NCI-H345 treated with DMSO at 0.1 percent for 48 hours (cell line): ENCODE results near the gene GTSE1.
A peak's percentile ranks its signal among the peaks of the same experiment; 100 is the strongest.

ENCODE experiments used
- DNase-seq: peaks from one replicate; lab custom pipeline; 2025; ENCODE audit not compliant: unreplicated experiment; lab: John Stamatoyannopoulos, UW

Gene GTSE1

GRCh38 chr22:46326066-46326680, 29.5 kb downstream of the GTSE1 start:
- DNase-seq: no peak

DNA sequence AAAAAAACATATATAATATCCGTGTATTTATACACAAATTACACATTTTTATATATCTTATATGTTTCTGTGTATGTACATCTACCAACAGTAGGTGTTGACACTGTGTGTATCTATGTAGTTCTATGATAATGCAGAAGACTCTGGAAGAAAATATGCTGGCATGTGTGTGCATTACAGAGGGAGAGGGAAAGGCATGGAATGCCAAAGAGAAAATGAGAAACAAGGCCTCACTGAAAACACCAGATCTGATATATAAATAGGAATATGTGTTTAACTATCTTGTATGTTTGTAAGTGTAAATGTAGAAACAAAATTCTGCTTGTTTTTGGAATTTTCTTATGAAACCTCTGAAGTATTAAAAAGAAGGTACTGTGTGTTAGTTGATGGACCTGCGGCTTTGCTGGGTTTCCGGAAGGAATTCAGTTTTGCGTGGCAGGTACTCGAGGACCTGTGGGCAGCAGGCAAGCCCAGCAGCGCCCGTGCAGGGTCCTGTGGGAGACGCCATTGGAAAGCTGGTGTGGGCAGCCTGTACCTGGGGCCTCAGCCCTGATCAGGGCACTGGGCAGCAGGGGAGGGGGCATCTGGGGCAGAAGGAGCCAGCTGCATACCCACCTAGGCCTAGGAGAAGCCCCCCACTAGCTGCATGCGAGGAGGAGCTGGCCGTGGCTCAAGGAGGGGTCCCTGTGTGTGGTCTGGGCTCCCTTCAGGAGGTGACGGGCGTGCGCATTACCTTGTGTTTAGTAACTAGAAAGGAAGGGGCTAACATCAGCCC, 31.2 kb downstream of the GTSE1 start:
- no peak for DNase-seq

- DNase-seq: no peak
Observed at GRCh38 chr22:46328797-46329196, 32.1 kb downstream of the GTSE1 start.

- DNase-seq: no peak
Observed at GRCh38 chr22:46329616-46330015, 32.9 kb downstream of the GTSE1 start.

DNA sequence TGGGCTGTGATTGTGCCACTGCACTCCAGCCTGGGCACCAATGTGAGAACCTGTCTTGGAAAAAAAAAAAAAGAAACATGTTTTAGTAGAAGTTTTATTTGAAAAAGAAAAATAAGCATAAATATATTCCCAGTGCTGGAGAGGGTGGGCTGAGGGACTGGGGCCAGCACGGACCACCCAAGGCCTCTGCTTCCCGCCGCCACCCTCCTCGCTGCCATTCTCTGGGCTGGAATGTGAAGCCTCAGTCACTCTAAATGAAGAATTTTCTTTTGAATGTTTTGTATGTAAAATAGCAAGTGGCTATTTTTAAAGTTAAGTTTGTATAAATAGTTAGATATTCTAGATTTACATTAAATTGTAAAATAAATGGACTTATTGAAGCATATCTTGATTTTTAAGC, 33.8 kb downstream of the GTSE1 start:
- DNase-seq: no peak

- DNase-seq: no peak
Observed at GRCh38 chr22:46331496-46331895, 34.8 kb downstream of the GTSE1 start.

DNA sequence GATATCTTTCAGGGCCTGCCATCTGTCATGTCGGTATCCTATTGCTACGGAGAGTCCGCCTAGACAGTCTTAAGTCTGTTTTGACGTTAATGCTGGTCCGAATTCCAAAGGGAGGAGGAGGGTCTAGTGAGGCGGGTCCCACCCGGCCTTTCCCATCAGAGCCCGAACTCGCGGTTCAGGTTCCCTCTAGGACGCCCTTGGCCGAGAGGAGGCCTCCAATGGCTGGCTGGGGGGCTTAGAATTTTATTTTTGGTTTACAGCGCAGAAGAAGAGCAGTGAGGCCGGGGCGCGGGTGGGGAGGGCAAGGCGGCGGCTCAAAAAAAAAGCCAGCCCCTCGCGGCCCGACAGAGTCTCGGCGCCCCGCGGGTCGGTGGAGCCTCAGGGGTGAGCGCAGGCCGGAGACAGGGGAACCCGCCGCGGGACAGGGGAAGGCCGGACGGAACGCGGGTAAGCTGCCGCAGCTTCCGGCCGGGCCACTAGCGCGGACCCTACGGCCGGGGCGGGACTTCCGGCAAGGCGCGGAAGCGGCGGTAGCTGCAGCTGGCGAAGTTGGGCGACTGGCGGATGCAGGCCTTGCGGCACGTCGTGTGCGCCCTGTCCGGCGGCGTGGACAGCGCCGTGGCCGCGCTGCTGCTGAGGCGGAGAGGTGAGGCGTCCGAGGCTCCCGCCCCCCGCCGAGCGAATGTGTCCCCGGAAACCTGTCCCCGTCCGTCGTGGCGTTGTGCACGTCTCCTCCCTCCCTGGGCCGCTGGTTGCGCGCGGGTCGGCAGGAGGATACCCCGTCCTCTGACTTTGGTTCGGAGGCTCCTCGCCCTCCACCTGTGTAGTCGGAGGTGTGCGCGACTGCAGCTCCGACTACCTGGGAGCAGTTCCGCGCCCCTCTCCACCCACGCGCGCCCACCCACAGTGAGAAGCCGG, 38.8 kb downstream of the GTSE1 start, which contains the start of gene TRMU:
TSS of gene TRMU (plus strand) at position 514 of the 918 bp plus-strand sequence. CDS start at position 565, 51 bp downstream.
- peak; percentile 36 for DNase-seq

GRCh38 chr22:46336119-46337078, 39.7 kb downstream of the GTSE1 start:
- no peak for DNase-seq

DNA sequence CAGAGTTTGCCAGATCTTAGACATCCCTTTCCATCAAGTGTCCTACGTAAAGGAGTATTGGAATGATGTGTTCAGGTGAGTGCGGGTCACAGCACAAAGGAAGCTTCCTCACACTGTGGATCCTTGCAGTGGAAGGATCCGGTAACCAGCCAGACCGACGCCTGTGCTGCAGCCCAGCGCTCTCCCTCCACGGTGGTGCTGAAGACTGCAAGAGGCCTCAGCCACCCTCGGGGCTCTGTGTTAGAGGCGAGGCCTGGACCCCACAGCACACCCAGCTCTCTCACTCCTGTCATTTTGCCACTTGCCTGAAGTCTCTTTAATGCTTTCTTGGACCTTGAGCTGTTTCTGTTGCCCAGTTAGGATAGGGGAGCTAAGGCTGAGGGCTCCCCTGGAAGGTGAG, 41.2 kb downstream of the GTSE1 start:
- DNase-seq: no peak

DNA sequence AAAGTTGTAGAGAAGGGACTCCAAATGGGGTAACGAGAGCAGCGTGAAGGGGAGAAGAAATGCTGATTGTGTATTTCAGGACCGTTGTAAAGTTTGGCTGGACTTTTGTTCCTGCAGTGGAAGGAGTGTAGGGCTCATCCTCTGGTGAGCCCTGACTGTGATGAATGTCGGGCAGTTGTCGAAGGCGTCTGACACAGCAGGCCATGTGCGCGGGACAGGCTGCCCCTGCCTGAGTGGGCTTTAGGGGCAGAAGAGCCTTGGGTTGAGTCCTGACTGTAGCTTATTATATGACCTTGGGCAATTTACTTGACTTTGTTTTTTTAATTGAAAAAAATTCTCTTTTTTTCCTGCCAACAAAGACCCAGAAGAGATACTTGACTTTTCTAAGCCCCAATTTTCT, 42.0 kb downstream of the GTSE1 start:
- DNase-seq: no peak

GRCh38 chr22:46339956-46340355, 43.3 kb downstream of the GTSE1 start:
- DNase-seq: no peak

DNA sequence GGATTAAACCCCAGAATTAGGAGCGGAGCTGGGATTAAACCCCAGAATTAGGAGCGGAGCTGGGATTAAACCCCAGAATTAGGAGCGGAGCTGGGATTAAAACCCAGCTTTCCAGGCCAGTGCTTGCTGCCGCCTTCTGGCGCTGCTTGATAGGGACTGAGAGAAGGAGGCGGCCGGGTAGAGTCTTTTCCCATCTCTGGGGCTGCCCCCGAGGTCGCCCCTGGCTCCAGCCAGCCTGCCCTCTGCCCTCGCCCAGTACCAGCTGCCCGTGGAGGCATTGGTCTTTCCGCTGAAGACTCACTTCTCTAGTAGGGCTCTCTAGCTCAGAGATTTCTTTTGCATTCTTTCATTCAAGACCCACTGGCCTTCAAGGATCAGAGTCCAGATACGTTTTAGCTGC, 44.0 kb downstream of the GTSE1 start:
- no peak for DNase-seq

DNA sequence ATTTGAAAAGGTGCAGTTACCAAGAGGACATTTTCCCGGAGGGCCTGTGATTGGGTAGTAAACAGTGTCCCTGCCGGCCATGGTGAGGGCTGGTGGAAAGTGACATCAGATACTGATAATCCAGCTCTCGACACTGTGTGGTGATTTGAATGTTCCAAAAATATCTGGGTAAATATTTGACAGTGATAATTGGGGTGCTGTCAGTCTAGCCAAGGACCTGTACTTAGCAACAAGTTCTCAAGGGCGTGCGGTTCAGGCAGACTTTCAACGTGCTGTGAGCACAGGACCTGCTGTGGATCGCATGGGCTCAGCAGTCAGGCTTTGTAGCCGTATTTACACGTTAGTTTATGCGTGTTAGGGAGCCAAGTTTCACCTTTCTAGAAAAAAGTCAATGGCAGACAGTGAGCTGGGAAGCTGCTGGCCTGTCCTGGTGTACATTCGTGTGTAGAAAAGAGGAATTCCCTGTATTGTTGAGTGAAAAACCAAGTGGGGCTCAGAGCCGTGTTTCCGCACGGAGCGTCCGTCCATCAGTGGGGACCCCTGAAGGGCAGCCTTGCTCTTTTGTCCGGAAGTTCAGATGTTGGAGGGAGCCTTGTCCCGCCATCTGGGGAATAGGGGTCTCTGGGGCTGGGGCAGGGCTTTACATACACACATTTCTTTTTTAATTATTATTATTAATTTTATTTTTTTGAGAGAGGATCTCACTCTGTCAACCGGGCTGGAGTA, 50.2 kb downstream of the GTSE1 start:
- DNase-seq: no peak

- DNase-seq: no peak
Observed at GRCh38 chr22:46347646-46348045, 51.0 kb downstream of the GTSE1 start.

GRCh38 chr22:46348099-46348695, 51.5 kb downstream of the GTSE1 start:
- no peak for DNase-seq

GRCh38 chr22:46349238-46349637, 52.6 kb downstream of the GTSE1 start:
- no peak for DNase-seq

DNA sequence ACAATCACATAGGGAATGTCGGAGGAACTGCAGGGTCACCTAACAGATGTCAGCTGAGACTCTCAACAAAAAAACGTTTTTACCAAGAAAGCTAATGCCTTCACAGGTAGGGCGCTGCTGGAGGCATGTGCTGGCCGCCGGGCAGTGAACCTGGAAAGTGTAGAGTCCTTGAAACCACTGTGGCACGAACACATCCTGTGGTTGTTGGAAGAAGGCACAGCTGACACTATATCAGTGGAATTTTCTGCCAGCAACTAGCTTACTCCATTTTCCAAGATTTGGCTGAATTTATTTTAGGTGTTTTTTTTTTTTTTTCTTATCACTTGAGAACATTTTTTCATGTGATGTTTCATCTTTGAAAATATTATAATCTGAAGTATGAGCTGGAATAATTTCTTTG, 53.0 kb downstream of the GTSE1 start:
- no peak for DNase-seq

DNA sequence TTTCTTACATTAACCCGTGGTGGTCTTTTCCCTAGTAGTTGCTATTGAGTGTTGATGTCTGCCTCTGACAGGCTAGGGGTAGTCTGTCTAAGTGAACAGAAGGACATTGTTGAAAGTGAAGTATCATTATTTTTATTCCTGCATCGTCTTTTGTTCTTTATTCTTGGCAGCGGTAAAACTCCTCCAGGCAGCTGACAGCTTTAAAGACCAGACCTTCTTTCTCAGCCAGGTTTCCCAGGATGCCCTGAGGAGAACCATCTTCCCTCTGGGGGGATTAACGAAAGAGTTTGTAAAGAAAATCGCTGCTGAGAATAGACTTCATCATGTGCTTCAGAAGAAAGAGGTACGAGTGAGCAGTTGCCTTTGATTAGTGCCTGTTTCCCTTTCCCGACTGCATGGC, 53.5 kb downstream of the GTSE1 start:
- DNase-seq: no peak

DNA sequence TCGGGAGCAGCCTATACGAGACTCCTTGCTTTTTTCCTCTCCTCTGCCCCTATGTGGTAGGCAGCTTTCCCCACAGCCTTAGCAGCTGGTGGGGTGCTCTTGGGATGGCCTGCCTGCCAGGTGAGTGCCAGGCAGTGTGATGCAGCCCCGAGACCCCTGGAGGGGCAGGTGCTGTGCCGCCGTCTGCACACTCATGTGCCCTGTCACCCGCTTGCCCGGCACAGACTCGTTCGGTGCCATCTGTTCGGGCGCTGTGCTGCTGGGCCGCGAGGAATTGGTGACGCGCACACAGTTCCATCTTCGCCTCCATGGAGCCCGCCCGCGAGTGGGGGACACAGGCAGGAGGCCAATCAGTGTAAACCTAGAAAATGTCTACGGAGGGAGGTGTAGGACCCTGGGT, 54.0 kb downstream of the GTSE1 start:
- no peak for DNase-seq
